K562 (cell line): ENCODE data around the gene PAN3. TPM values are rescaled to one million over a fixed set of nuclear protein-coding genes. Genes with fewer than 3 reads are reported as not detected.

Source experiments
- ATAC-seq: fragments of 200-7000 bp; cut with Tn5 transposase; 3 replicates; pipeline ENCODE4 v1.9.1; 2020; ENCODE audit warnings: moderate library complexity
- BruUV-seq: library from RNA; stranded (reverse); fragments of 400-500 nt; replicated peaks from 2 replicates; lab custom pipeline; 2021; lab: Mats Ljungman, UMichigan
- CTCF ChIA-PET: fragments of 300-600 bp; formaldehyde crosslinking; extraction: SDS; loops from one replicate; lab custom pipeline; 2021; ENCODE audit warnings: low intra/inter-chr PET ratio; lab: Yijun Ruan, JAX
- POLR2A ChIA-PET: fragments of 300-600, 350-650 bp; sonication (Branson Sonifier 250); formaldehyde crosslinking; extraction: SDS; loops from one replicate; lab custom pipeline; 2021; ENCODE audit warnings: antibody characterized with exemption, inconsistent platforms; lab: Yijun Ruan, JAX
- DNase-seq, 4 experiments: peaks; one replicate each; pipeline versions ENCODE4 v3.0.0 to v3.0.0-alpha.2; 2011 to 2018; ENCODE audit warnings: low spot score in 3 of 4, mixed read lengths in 3 of 4; ENCODE audit errors: extremely low read depth in 1 of 4
- FAIRE-seq: peaks from 2 replicates; lab custom pipeline; 2011; peaks lifted over from hg19 to GRCh38; lab: Jason Lieb, UNC
- H2AFZ ChIP-seq: 2 replicates; pipeline ENCODE4 v1.6.0; 2011; ENCODE audit warnings: low read depth, low read length, control low read depth, inconsistent platforms
- H3K27ac ChIP-seq: fragments of 200-600 bp; 3 replicates; pipeline ENCODE4 v1.8.0; 2011; ENCODE audit warnings: low read depth, mild to moderate bottlenecking, control low read depth, inconsistent platforms, low read length, moderate library complexity, mixed read lengths; ENCODE audit errors: extremely low read depth
- H3K27me3 ChIP-seq, 2 experiments: fragments of 300-600 bp in 1 of 2; 2 replicates in 1 of 2; 3 replicates in 1 of 2; pipeline versions ENCODE4 v1.6.0 to v1.8.0; 2011; ENCODE audit warnings: inconsistent platforms in 2 of 2, low read length in 2 of 2, mild to moderate bottlenecking in 1 of 2, mixed read lengths in 1 of 2, moderate library complexity in 1 of 2; ENCODE audit not compliant: control insufficient read depth in 2 of 2, insufficient read depth in 2 of 2
- H3K36me3 ChIP-seq: fragments of 300-600 bp; 3 replicates; pipeline ENCODE4 v1.8.0; 2011; ENCODE audit warnings: mild to moderate bottlenecking, low read length, inconsistent platforms; ENCODE audit not compliant: control insufficient read depth, insufficient read depth
- H3K4me1 ChIP-seq, 2 experiments: fragments of 200-600 bp in 1 of 2; replicated peaks in 1 of 2; 2 replicates in 1 of 2; 3 replicates in 1 of 2; pipeline versions ENCODE4 v1.5.1 to v1.8.0; 2011; ENCODE audit warnings: inconsistent platforms in 2 of 2, low read length in 2 of 2, mild to moderate bottlenecking in 1 of 2, mixed read lengths in 1 of 2, moderate library complexity in 1 of 2; ENCODE audit not compliant: control insufficient read depth in 2 of 2, insufficient read depth in 2 of 2
- H3K4me2 ChIP-seq: 2 replicates; pipeline ENCODE4 v1.6.1; 2011; ENCODE audit warnings: low read length, control low read depth, inconsistent platforms, mixed read lengths; ENCODE audit not compliant: insufficient read depth
- H3K4me3 ChIP-seq: fragments of 200-600 bp; sonication (generic), shearing (Covaris generic); 2 replicates; pipeline ENCODE4 v1.5.1; 2016; ENCODE audit warnings: control low read depth, inconsistent platforms
- H3K79me2 ChIP-seq: fragments of 200-600 bp; 3 replicates; pipeline ENCODE4 v1.8.0; 2011; ENCODE audit warnings: low read length, inconsistent platforms; ENCODE audit not compliant: control insufficient read depth, insufficient read depth
- H3K9ac ChIP-seq, 2 experiments: 2 replicates each; pipeline versions ENCODE4 v1.6.0 to v1.6.1; 2011; ENCODE audit warnings: low read depth in 2 of 2, low read length in 2 of 2, control low read depth in 1 of 2, inconsistent platforms in 1 of 2, mild to moderate bottlenecking in 1 of 2, mixed read lengths in 1 of 2; ENCODE audit not compliant: insufficient read depth in 1 of 2
- H3K9me1 ChIP-seq: one replicate; pipeline ENCODE4 v1.6.0; 2011; ENCODE audit warnings: inconsistent platforms, mild to moderate bottlenecking, low read length, moderate library complexity; ENCODE audit not compliant: control insufficient read depth, insufficient read depth
- H3K9me3 ChIP-seq: replicated peaks from 2 replicates; pipeline ENCODE4 v1.5.1; 2011; ENCODE audit warnings: low read depth, low read length, inconsistent platforms; ENCODE audit not compliant: control insufficient read depth, insufficient read depth
- H4K20me1 ChIP-seq: replicated peaks from 2 replicates; pipeline ENCODE4 v1.6.1; 2011; ENCODE audit warnings: low read length, inconsistent platforms, mixed read lengths; ENCODE audit not compliant: control insufficient read depth, insufficient read depth
- GABPB1 ChIP-seq: sonication (generic); formaldehyde crosslinking; IDR thresholded peaks from 2 replicates; pipeline ENCODE4 v1.8.0; 2022; ENCODE audit warnings: mild to moderate bottlenecking, missing genetic modification reagents
- GMEB1 ChIP-seq: fragments of 250-450 bp; sonication (Bioruptor Pico); IDR thresholded peaks from 2 replicates; pipeline ENCODE4 v1.4.0; 2020; ENCODE audit warnings: mild to moderate bottlenecking
- HDAC2 ChIP-seq: fragments of 450-650 bp; IDR thresholded peaks from 2 replicates; pipeline ENCODE4 v1.6.1; 2016; ENCODE audit warnings: mild to moderate bottlenecking
- LCOR ChIP-seq: sonication (generic); formaldehyde crosslinking; IDR thresholded peaks from 2 replicates; pipeline ENCODE4 v1.8.0; 2022; ENCODE audit warnings: mild to moderate bottlenecking, missing genetic modification reagents
- NFYB ChIP-seq: IDR thresholded peaks from 2 replicates; pipeline ENCODE4 v1.6.1; 2011; ENCODE audit warnings: mild to moderate bottlenecking, moderate library complexity; ENCODE audit not compliant: insufficient read length; ENCODE audit errors: extremely low read depth
- RFX1 ChIP-seq: fragments of 450-650 bp; IDR thresholded peaks from 2 replicates; pipeline ENCODE4 v1.6.1; 2016; ENCODE audit warnings: mild to moderate bottlenecking, moderate library complexity
- TAF15 ChIP-seq: fragments of 200-400 bp; formaldehyde crosslinking; IDR thresholded peaks from 2 replicates; pipeline ENCODE4 v1.6.1; 2017; ENCODE audit warnings: mild to moderate bottlenecking, low read depth, low read length, moderate library complexity
- ZBTB11 ChIP-seq, 3 experiments: fragments of 200-800 bp in 1 of 3; fragments of 250-450 bp in 1 of 3; fragments of 450-650 bp in 1 of 3; sonication (Bioruptor Pico) in 1 of 3; sonication (Bioruptor generic) in 1 of 3; formaldehyde crosslinking in 1 of 3; IDR thresholded peaks; 2 replicates each; pipeline versions ENCODE4 v1.6.1 to v1.8.0; 2016 to 2022; ENCODE audit warnings: mild to moderate bottlenecking in 2 of 3, missing genetic modification characterization in 2 of 3, missing compliant biosample characterization in 1 of 3, moderate library complexity in 1 of 3
- ZBTB12 ChIP-seq: fragments of 250-450 bp; sonication (Bioruptor Pico); IDR thresholded peaks from 2 replicates; pipeline ENCODE4 v1.4.0; 2020
- WGBS: fragments of 100-300 bp; shearing (Covaris generic); methylation state at CpG from one replicate; pipeline ENCODE4 v1.1.6; 2016; ENCODE audit warnings: low coverage, mixed read lengths; ENCODE audit not compliant: insufficient coverage; ENCODE audit errors: missing lambda C conversion rate; 5-methylcytosine and 5-hydroxymethylcytosine counted together
- in situ Hi-C: fragments of 300-500 bp; cut with MboI; formaldehyde crosslinking; loops from 4 replicates; pipeline ENCODE4 v1.15.0; 2018; ENCODE audit warnings: inconsistent platforms, mixed read lengths
- intact Hi-C: fragments of 100-400 bp; cut with micrococcal nuclease; formaldehyde crosslinking; loops from 2 replicates; pipeline ENCODE4 v1.14.2; 2022
- polyA plus RNA-seq, 8 experiments: library from polyadenylated mRNA; depleted of rRNA in 4 of 8; stranded (reverse) in 5 of 8; unstranded in 3 of 8; fragments of >200 nt; fragmentation: Nextera tagmentation in 2 of 8; fragmentation: Illumina TruSeq in 1 of 8; extraction: Ambion mirVana in 2 of 8; extraction: Trizol in 1 of 8; gene quantifications; 2 replicates each; pipeline versions ENCODE4 v1.2.1 to v1.2.3, GENCODE V29; 2011 to 2014; ENCODE audit warnings: inconsistent platforms in 1 of 8, missing spikeins in 1 of 8
- total RNA-seq, 7 experiments: library from RNA; depleted of rRNA in 6 of 7; stranded (reverse); fragments of >200 nt in 6 of 7; fragmentation: Illumina TruSeq in 2 of 7; extraction: Trizol in 2 of 7; gene quantifications; 2 replicates each; pipeline versions ENCODE4 v1.2.1 to v1.2.3, GENCODE V29; 2011 to 2021; ENCODE audit warnings: low replicate concordance in 1 of 7

The PAN3 gene
- total and polyA plus RNA-seq, 9 of the 15 experiments (the other 6 are each of a cell fraction or from before 2014, with no cell fraction given) = 7.2 to 19.9 (median 11.6) TPM

GRCh38 chr13:28299916-28300315 lies 161.6 kb downstream of the PAN3 start:
- Histone ChIP-seq H3K9me1 (no peaks in the 10 kb centered on the region), H3K9me3 (no peaks in the 10 kb centered on the region), H4K20me1 (no peaks in the 10 kb centered on the region), H3K79me2 (no peaks in the 10 kb centered on the region), H3K9ac (no peak overlapping the region), H3K4me2 (no peak overlapping the region), H3K4me1 (no peaks in the 10 kb centered on the region; a peak in 1 of 5 replicates), H3K4me3 (no peak overlapping the region), H3K27ac (no peak overlapping the region), H3K36me3 (no peaks in the 10 kb centered on the region), H3K27me3 (no peaks in the 10 kb centered on the region), H2AFZ (no peak overlapping the region)
- in situ Hi-C loops = no loop called here
- FAIRE-seq = no peak
- ChIA-PET POLR2A (no interaction called here), CTCF (no interaction called here)
- TF ChIP-seq TAF15 (no peak), GMEB1 (no peak), GABPB1 (CRISPR knock-in tag) (no peak), LCOR (CRISPR knock-in tag) (no peak), NFYB (no peak), ZBTB11 (CRISPR knock-in tag; IDR thresholded peaks at IDR 0.05) (no peak), ZBTB12 (CRISPR knock-in tag) (no peak), RFX1 (no peak), HDAC2 (no peak)
- ATAC-seq = no peak
- intact Hi-C loops = loop anchor here (10.0 kb wide), 1 partner anchor 165 kb away; the partner anchor contains the start of gene PAN3
- no peak for DNase-seq
- WGBS = 0% methylated on average over 2 of the region's 2 CpGs
- BruUV-seq = no TSS peak
